ENCODE data around the gene CCDC157. TPM values are rescaled to one million over a fixed set of nuclear protein-coding genes. Genes with fewer than 3 reads are reported as not detected.

Gene CCDC157
- polyA plus RNA-seq, 1 of the 3 experiments (the other 2 are of a cell fraction): 5.8 TPM

- H3K9ac ChIP-seq: no peak overlapping the region
- no peak overlapping the region for H3K27ac ChIP-seq (ENCODE audit: low read depth in 2 of 2, low read length in 1 of 2)
- no peak overlapping the region for H3K4me3 ChIP-seq (ENCODE audit: low read depth in 2 of 2, low read length in 1 of 2)
- POLR2A ChIA-PET: interaction anchor here (0.5 to 3.4 kb wide), 3 partner anchors 8 to 260 kb away, joined by 3 to 12 read pairs (median 6); no protein-coding TSS in a partner anchor
- DNase-seq: no peak
- peaks cover 0 to 12% of the 10 kb centered on the region in 2 experiments; a peak in 1 of 4 replicates for H3K4me1 ChIP-seq (ENCODE audit: control insufficient read depth in 1 of 2, insufficient read depth in 2 of 2, low read depth in 1 of 2, low read length in 1 of 2)
- peaks cover 0 to 7% of the 10 kb centered on the region in 2 experiments for H3K36me3 ChIP-seq (replicated peaks in 1 of 2; ENCODE audit: control insufficient read depth in 1 of 2, insufficient read depth in 2 of 2, low read length in 1 of 2)
- H3K9me2 ChIP-seq: no peaks in the 10 kb centered on the region
- 100% methylated on average over 5 of the region's 33 CpGs for WGBS (ENCODE audit: low lambda C conversion rate)
- no peaks in the 10 kb centered on the region for H3K79me2 ChIP-seq (ENCODE audit: insufficient read depth)
- H3K4me2 ChIP-seq: no peak overlapping the region
- H3K27me3 ChIP-seq (ENCODE audit: insufficient read depth): no peaks in the 10 kb centered on the region
- no peaks in the 10 kb centered on the region for H4K20me1 ChIP-seq (ENCODE audit: insufficient read depth)
- no peaks in the 10 kb centered on the region for H3K9me3 ChIP-seq
- TF ChIP-seq RXRA (IDR thresholded peaks at IDR 0.05; ENCODE audit: borderline replicate concordance, low read depth): no peak
- no peak for TF ChIP-seq RCOR1 (IDR thresholded peaks at IDR 0.05; ENCODE audit: low read length)
- no peak for TF ChIP-seq EP300 (IDR thresholded peaks at IDR 0.05; ENCODE audit: borderline replicate concordance in 1 of 2, low read depth in 1 of 2, low read length in 1 of 2)
- no peak overlapping the region for H2AFZ ChIP-seq (ENCODE audit: low read depth)
- CTCF ChIA-PET: interaction anchor here (0.8 to 1.9 kb wide), 7 partner anchors 10 to 265 kb away, joined by 3 to 9 read pairs (median 3); partner anchors contain the start of gene RNF215
- no peaks in the 10 kb centered on the region for H3F3A ChIP-seq (replicated peaks; ENCODE audit: insufficient read depth)
Measured at GRCh38 chr22:30373331-30374325, 16.8 kb downstream of the CCDC157 start.

- POLR2A ChIA-PET: interaction anchor here (1.0 to 1.7 kb wide), 2 partner anchors 11 to 17 kb away, joined by 3 to 6 read pairs; no protein-coding TSS in a partner anchor
- CTCF ChIA-PET: interaction anchor here (0.7 to 1.9 kb wide), 4 partner anchors 12 to 586 kb away, joined by 4 to 9 read pairs (median 6); no protein-coding TSS in a partner anchor
- H3K9me2 ChIP-seq: no peaks in the 10 kb centered on the region
- H3K9me3 ChIP-seq: no peaks in the 10 kb centered on the region
- no peak overlapping the region for H3K4me2 ChIP-seq
- peaks cover 0 to 21% of the 10 kb centered on the region in 2 experiments for H3K36me3 ChIP-seq (replicated peaks in 1 of 2; ENCODE audit: control insufficient read depth in 1 of 2, insufficient read depth in 2 of 2, low read length in 1 of 2)
- no peaks in the 10 kb centered on the region for H3F3A ChIP-seq (replicated peaks; ENCODE audit: insufficient read depth)
- no peak overlapping the region for H2AFZ ChIP-seq (ENCODE audit: low read depth)
- H3K4me1 ChIP-seq (ENCODE audit: control insufficient read depth in 1 of 2, insufficient read depth in 2 of 2, low read depth in 1 of 2, low read length in 1 of 2): peaks cover 0 to 11% of the 10 kb centered on the region in 2 experiments; a peak in 1 of 4 replicates
- no peak overlapping the region for H3K27ac ChIP-seq (ENCODE audit: low read depth in 2 of 2, low read length in 1 of 2)
- no peaks in the 10 kb centered on the region for H3K79me2 ChIP-seq (ENCODE audit: insufficient read depth)
- WGBS (ENCODE audit: low lambda C conversion rate): 97% methylated on average over 3 of the region's 13 CpGs
- no peak for DNase-seq
- no peaks in the 10 kb centered on the region for H4K20me1 ChIP-seq (ENCODE audit: insufficient read depth)
- no peak overlapping the region for H3K4me3 ChIP-seq (ENCODE audit: low read depth in 2 of 2, low read length in 1 of 2)
- H3K27me3 ChIP-seq (ENCODE audit: insufficient read depth): no peaks in the 10 kb centered on the region
- H3K9ac ChIP-seq: no peak overlapping the region
- TF ChIP-seq TEAD4 (IDR thresholded peaks at IDR 0.05; ENCODE audit: borderline replicate concordance, insufficient read depth) (no peak), FOXJ3 (CRISPR knock-in tag; IDR thresholded peaks at IDR 0.05) (no peak), YY1 (IDR thresholded peaks at IDR 0.05; ENCODE audit: low read depth) (no peak), ELF1 (IDR thresholded peaks at IDR 0.05) (no peak), FOSL2 (IDR thresholded peaks at IDR 0.05; ENCODE audit: borderline replicate concordance, low read depth) (no peak), MEF2A (IDR thresholded peaks at IDR 0.05; ENCODE audit: borderline replicate concordance, low read depth) (no peak), TCF12 (IDR thresholded peaks at IDR 0.05) (no peak), EZH2phosphoT487 (IDR thresholded peaks at IDR 0.05; ENCODE audit: borderline replicate concordance, low read depth) (no peak), GATA2 (CRISPR knock-in tag; IDR thresholded peaks at IDR 0.05) (no peak), JUND (IDR thresholded peaks at IDR 0.05) (no peak)
- TF ChIP-seq, protein P1, sequence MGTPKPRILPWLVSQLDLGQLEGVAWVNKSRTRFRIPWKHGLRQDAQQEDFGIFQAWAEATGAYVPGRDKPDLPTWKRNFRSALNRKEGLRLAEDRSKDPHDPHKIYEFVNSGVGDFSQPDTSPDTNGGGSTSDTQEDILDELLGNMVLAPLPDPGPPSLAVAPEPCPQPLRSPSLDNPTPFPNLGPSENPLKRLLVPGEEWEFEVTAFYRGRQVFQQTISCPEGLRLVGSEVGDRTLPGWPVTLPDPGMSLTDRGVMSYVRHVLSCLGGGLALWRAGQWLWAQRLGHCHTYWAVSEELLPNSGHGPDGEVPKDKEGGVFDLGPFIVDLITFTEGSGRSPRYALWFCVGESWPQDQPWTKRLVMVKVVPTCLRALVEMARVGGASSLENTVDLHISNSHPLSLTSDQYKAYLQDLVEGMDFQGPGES (IDR thresholded peaks at IDR 0.05; ENCODE audit: low read depth, low read length): no peak
- TF ChIP-seq, protein P2, sequence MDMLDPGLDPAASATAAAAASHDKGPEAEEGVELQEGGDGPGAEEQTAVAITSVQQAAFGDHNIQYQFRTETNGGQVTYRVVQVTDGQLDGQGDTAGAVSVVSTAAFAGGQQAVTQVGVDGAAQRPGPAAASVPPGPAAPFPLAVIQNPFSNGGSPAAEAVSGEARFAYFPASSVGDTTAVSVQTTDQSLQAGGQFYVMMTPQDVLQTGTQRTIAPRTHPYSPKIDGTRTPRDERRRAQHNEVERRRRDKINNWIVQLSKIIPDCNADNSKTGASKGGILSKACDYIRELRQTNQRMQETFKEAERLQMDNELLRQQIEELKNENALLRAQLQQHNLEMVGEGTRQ (IDR thresholded peaks at IDR 0.05; ENCODE audit: borderline replicate concordance, low read depth, low read length): no peak
- TF ChIP-seq, protein P3, sequence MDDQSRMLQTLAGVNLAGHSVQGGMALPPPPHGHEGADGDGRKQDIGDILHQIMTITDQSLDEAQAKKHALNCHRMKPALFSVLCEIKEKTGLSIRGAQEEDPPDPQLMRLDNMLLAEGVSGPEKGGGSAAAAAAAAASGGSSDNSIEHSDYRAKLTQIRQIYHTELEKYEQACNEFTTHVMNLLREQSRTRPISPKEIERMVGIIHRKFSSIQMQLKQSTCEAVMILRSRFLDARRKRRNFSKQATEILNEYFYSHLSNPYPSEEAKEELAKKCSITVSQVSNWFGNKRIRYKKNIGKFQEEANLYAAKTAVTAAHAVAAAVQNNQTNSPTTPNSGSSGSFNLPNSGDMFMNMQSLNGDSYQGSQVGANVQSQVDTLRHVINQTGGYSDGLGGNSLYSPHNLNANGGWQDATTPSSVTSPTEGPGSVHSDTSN (IDR thresholded peaks at IDR 0.05): no peak
- TF ChIP-seq, protein P4, sequence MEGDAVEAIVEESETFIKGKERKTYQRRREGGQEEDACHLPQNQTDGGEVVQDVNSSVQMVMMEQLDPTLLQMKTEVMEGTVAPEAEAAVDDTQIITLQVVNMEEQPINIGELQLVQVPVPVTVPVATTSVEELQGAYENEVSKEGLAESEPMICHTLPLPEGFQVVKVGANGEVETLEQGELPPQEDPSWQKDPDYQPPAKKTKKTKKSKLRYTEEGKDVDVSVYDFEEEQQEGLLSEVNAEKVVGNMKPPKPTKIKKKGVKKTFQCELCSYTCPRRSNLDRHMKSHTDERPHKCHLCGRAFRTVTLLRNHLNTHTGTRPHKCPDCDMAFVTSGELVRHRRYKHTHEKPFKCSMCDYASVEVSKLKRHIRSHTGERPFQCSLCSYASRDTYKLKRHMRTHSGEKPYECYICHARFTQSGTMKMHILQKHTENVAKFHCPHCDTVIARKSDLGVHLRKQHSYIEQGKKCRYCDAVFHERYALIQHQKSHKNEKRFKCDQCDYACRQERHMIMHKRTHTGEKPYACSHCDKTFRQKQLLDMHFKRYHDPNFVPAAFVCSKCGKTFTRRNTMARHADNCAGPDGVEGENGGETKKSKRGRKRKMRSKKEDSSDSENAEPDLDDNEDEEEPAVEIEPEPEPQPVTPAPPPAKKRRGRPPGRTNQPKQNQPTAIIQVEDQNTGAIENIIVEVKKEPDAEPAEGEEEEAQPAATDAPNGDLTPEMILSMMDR (IDR thresholded peaks at IDR 0.05): no peak
- TF ChIP-seq, protein P5, sequence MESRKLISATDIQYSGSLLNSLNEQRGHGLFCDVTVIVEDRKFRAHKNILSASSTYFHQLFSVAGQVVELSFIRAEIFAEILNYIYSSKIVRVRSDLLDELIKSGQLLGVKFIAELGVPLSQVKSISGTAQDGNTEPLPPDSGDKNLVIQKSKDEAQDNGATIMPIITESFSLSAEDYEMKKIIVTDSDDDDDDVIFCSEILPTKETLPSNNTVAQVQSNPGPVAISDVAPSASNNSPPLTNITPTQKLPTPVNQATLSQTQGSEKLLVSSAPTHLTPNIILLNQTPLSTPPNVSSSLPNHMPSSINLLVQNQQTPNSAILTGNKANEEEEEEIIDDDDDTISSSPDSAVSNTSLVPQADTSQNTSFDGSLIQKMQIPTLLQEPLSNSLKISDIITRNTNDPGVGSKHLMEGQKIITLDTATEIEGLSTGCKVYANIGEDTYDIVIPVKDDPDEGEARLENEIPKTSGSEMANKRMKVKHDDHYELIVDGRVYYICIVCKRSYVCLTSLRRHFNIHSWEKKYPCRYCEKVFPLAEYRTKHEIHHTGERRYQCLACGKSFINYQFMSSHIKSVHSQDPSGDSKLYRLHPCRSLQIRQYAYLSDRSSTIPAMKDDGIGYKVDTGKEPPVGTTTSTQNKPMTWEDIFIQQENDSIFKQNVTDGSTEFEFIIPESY (IDR thresholded peaks at IDR 0.05; ENCODE audit: borderline replicate concordance, low read depth): no peak
Measured at GRCh38 chr22:30375312-30375849, 18.6 kb downstream of the CCDC157 start.
